Measurements from ENCODE around the gene TEDDM1. TPM values are rescaled to one million over a fixed set of nuclear protein-coding genes. Genes with fewer than 3 reads are reported as not detected.

Gene TEDDM1
- total RNA-seq, 1 experiment from 2014 or later = not detected

- TF ChIP-seq, protein P1, sequence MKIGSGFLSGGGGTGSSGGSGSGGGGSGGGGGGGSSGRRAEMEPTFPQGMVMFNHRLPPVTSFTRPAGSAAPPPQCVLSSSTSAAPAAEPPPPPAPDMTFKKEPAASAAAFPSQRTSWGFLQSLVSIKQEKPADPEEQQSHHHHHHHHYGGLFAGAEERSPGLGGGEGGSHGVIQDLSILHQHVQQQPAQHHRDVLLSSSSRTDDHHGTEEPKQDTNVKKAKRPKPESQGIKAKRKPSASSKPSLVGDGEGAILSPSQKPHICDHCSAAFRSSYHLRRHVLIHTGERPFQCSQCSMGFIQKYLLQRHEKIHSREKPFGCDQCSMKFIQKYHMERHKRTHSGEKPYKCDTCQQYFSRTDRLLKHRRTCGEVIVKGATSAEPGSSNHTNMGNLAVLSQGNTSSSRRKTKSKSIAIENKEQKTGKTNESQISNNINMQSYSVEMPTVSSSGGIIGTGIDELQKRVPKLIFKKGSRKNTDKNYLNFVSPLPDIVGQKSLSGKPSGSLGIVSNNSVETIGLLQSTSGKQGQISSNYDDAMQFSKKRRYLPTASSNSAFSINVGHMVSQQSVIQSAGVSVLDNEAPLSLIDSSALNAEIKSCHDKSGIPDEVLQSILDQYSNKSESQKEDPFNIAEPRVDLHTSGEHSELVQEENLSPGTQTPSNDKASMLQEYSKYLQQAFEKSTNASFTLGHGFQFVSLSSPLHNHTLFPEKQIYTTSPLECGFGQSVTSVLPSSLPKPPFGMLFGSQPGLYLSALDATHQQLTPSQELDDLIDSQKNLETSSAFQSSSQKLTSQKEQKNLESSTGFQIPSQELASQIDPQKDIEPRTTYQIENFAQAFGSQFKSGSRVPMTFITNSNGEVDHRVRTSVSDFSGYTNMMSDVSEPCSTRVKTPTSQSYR (CRISPR knock-in tag; IDR thresholded peaks at IDR 0.05) = no peak
- no peak for TF ChIP-seq FOXP4 (CRISPR knock-in tag; IDR thresholded peaks at IDR 0.05)
- no peak for TF ChIP-seq MYBL2 (CRISPR knock-in tag; IDR thresholded peaks at IDR 0.05)
- TF ChIP-seq ZNF416 (CRISPR knock-in tag; IDR thresholded peaks at IDR 0.05) = no peak
- no peak for TF ChIP-seq TCF7 (CRISPR knock-in tag; IDR thresholded peaks at IDR 0.05; ENCODE audit: low read depth)
- no peak for TF ChIP-seq E2F1 (CRISPR knock-in tag; IDR thresholded peaks at IDR 0.05)
- no peak for TF ChIP-seq ZNF423 (CRISPR knock-in tag; IDR thresholded peaks at IDR 0.05)
- TF ChIP-seq, protein P2, sequence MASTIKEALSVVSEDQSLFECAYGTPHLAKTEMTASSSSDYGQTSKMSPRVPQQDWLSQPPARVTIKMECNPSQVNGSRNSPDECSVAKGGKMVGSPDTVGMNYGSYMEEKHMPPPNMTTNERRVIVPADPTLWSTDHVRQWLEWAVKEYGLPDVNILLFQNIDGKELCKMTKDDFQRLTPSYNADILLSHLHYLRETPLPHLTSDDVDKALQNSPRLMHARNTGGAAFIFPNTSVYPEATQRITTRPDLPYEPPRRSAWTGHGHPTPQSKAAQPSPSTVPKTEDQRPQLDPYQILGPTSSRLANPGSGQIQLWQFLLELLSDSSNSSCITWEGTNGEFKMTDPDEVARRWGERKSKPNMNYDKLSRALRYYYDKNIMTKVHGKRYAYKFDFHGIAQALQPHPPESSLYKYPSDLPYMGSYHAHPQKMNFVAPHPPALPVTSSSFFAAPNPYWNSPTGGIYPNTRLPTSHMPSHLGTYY (CRISPR knock-in tag; IDR thresholded peaks at IDR 0.05) = no peak
- TF ChIP-seq ZNF232 (CRISPR knock-in tag; IDR thresholded peaks at IDR 0.05) = no peak
- TF ChIP-seq, protein P3, sequence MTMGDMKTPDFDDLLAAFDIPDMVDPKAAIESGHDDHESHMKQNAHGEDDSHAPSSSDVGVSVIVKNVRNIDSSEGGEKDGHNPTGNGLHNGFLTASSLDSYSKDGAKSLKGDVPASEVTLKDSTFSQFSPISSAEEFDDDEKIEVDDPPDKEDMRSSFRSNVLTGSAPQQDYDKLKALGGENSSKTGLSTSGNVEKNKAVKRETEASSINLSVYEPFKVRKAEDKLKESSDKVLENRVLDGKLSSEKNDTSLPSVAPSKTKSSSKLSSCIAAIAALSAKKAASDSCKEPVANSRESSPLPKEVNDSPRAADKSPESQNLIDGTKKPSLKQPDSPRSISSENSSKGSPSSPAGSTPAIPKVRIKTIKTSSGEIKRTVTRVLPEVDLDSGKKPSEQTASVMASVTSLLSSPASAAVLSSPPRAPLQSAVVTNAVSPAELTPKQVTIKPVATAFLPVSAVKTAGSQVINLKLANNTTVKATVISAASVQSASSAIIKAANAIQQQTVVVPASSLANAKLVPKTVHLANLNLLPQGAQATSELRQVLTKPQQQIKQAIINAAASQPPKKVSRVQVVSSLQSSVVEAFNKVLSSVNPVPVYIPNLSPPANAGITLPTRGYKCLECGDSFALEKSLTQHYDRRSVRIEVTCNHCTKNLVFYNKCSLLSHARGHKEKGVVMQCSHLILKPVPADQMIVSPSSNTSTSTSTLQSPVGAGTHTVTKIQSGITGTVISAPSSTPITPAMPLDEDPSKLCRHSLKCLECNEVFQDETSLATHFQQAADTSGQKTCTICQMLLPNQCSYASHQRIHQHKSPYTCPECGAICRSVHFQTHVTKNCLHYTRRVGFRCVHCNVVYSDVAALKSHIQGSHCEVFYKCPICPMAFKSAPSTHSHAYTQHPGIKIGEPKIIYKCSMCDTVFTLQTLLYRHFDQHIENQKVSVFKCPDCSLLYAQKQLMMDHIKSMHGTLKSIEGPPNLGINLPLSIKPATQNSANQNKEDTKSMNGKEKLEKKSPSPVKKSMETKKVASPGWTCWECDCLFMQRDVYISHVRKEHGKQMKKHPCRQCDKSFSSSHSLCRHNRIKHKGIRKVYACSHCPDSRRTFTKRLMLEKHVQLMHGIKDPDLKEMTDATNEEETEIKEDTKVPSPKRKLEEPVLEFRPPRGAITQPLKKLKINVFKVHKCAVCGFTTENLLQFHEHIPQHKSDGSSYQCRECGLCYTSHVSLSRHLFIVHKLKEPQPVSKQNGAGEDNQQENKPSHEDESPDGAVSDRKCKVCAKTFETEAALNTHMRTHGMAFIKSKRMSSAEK (CRISPR knock-in tag; IDR thresholded peaks at IDR 0.05; ENCODE audit: borderline replicate concordance) = no peak
- TF ChIP-seq SMAD3 (CRISPR knock-in tag; IDR thresholded peaks at IDR 0.05; ENCODE audit: borderline replicate concordance) = no peak
- TF ChIP-seq MAX (CRISPR knock-in tag; IDR thresholded peaks at IDR 0.05) = no peak
- TF ChIP-seq, protein P4, sequence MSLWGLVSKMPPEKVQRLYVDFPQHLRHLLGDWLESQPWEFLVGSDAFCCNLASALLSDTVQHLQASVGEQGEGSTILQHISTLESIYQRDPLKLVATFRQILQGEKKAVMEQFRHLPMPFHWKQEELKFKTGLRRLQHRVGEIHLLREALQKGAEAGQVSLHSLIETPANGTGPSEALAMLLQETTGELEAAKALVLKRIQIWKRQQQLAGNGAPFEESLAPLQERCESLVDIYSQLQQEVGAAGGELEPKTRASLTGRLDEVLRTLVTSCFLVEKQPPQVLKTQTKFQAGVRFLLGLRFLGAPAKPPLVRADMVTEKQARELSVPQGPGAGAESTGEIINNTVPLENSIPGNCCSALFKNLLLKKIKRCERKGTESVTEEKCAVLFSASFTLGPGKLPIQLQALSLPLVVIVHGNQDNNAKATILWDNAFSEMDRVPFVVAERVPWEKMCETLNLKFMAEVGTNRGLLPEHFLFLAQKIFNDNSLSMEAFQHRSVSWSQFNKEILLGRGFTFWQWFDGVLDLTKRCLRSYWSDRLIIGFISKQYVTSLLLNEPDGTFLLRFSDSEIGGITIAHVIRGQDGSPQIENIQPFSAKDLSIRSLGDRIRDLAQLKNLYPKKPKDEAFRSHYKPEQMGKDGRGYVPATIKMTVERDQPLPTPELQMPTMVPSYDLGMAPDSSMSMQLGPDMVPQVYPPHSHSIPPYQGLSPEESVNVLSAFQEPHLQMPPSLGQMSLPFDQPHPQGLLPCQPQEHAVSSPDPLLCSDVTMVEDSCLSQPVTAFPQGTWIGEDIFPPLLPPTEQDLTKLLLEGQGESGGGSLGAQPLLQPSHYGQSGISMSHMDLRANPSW (CRISPR knock-in tag; conservative IDR thresholded peaks at IDR 0.05; ENCODE audit: low read depth) = no peak
Measured at GRCh38 chr1:182447660-182448059, 47.2 kb upstream of the TEDDM1 start (continued).

Measured in WTC11 (cell line).